Stimulated activated effector memory CD8-positive, alpha-beta T cell treated with anti-CD3 and anti-CD28 coated beads, Interleukin-12 subunit alpha, Interleukin-12 subunit beta, amount 100 ng/mL, for 72 hours (primary cell): ENCODE measurements around the gene ABL1.

Experiments
- ATAC-seq: fragments of 150-1000 bp; cut with Tn5 transposase; 2 replicates; pipeline ENCODE4 v1.10.0; 2021
- DNase-seq, 2 donors: peaks; one replicate each; pipeline ENCODE4 v3.0.0; 2021 to 2022; ENCODE audit warnings: low spot score in 2 of 2
- H3K27ac Mint-ChIP-seq: one replicate; pipeline ENCODE4 v1.8.0; 2022; ENCODE audit warnings: mild to moderate bottlenecking, mixed read lengths
- H3K36me3 Mint-ChIP-seq: one replicate; pipeline ENCODE4 v1.8.0; 2022; ENCODE audit warnings: mild to moderate bottlenecking, mixed read lengths
- H3K4me1 Mint-ChIP-seq: one replicate; pipeline ENCODE4 v1.8.0; 2022; ENCODE audit warnings: mixed read lengths
- H3K4me3 Mint-ChIP-seq: one replicate; pipeline ENCODE4 v1.8.0; 2022; ENCODE audit warnings: mild to moderate bottlenecking, mixed read lengths
- H3K9me3 Mint-ChIP-seq: one replicate; pipeline ENCODE4 v1.8.0; 2022; ENCODE audit warnings: mixed read lengths

The ABL1 gene

GRCh38 chr9:130856474-130856873 is 21.4 kb downstream of the ABL1 start:
- Mint-ChIP-seq H3K27ac (no peak overlapping the region), H3K4me3 (no peak overlapping the region), H3K9me3 (no peaks in the 10 kb centered on the region), H3K4me1 (no peaks in the 10 kb centered on the region), H3K36me3 (peaks cover 25% of the 10 kb centered on the region)
- DNase-seq (no peak), ATAC-seq (no peak)

- peaks cover 25% of the 10 kb centered on the region for H3K36me3 Mint-ChIP-seq
- no peak overlapping the region for H3K27ac Mint-ChIP-seq
- DNase-seq, result no peak
- ATAC-seq, result no peak
- H3K4me1 Mint-ChIP-seq, result peaks cover 7% of the 10 kb centered on the region
- H3K4me3 Mint-ChIP-seq, result no peak overlapping the region
- no peaks in the 10 kb centered on the region for H3K9me3 Mint-ChIP-seq
Measured at GRCh38 chr9:130857864-130858738, 23.0 kb downstream of the ABL1 start.

- Mint-ChIP-seq H3K4me1 (peaks cover 11% of the 10 kb centered on the region), H3K27ac (no peak overlapping the region), H3K4me3 (no peak overlapping the region), H3K36me3 (peaks cover 25% of the 10 kb centered on the region), H3K9me3 (no peaks in the 10 kb centered on the region)
- DNase-seq (no peak), ATAC-seq (no peak)
Measured at GRCh38 chr9:130858739-130859705, 24.0 kb downstream of the ABL1 start.

GRCh38 chr9:130860458-130861316 is 25.6 kb downstream of the ABL1 start:
- Mint-ChIP-seq H3K36me3 (peaks cover 19% of the 10 kb centered on the region), H3K9me3 (no peaks in the 10 kb centered on the region), H3K4me1 (peaks cover 11% of the 10 kb centered on the region), H3K4me3 (no peak overlapping the region), H3K27ac (no peak overlapping the region)
- ATAC-seq, result peak; percentile 36
- no peak for DNase-seq

- H3K27ac Mint-ChIP-seq, result peak overlapping the region; percentile 14
- H3K36me3 Mint-ChIP-seq, result peaks cover 13% of the 10 kb centered on the region
- no peak for DNase-seq
- H3K4me1 Mint-ChIP-seq, result peaks cover 17% of the 10 kb centered on the region
- no peaks in the 10 kb centered on the region for H3K9me3 Mint-ChIP-seq
- no peak for ATAC-seq
- no peak overlapping the region for H3K4me3 Mint-ChIP-seq
Measured at GRCh38 chr9:130861372-130862180, 26.5 kb downstream of the ABL1 start.

- Mint-ChIP-seq H3K9me3 (no peaks in the 10 kb centered on the region), H3K4me1 (peaks cover 17% of the 10 kb centered on the region), H3K4me3 (no peak overlapping the region), H3K36me3 (peaks cover 14% of the 10 kb centered on the region), H3K27ac (no peak overlapping the region)
- no peak for DNase-seq
- ATAC-seq, result no peak
Measured at GRCh38 chr9:130862217-130862616, 27.2 kb downstream of the ABL1 start.

- no peak for DNase-seq
Measured at GRCh38 chr9:130862747-130863146, 27.7 kb downstream of the ABL1 start.

GRCh38 chr9:130864541-130864940 is 29.5 kb downstream of the ABL1 start:
- ATAC-seq, result no peak
- H3K9me3 Mint-ChIP-seq, result no peaks in the 10 kb centered on the region
- no peak overlapping the region for H3K27ac Mint-ChIP-seq
- H3K4me3 Mint-ChIP-seq, result no peak overlapping the region
- DNase-seq, result no peak
- peaks cover 17% of the 10 kb centered on the region for H3K36me3 Mint-ChIP-seq
- peaks cover 17% of the 10 kb centered on the region for H3K4me1 Mint-ChIP-seq

More at GRCh38 chr9:130862747-130863146, 27.7 kb downstream of the ABL1 start:
- H3K27ac Mint-ChIP-seq, result no peak overlapping the region
- peaks cover 17% of the 10 kb centered on the region for H3K4me1 Mint-ChIP-seq
- no peaks in the 10 kb centered on the region for H3K9me3 Mint-ChIP-seq
- no peak overlapping the region for H3K4me3 Mint-ChIP-seq
- ATAC-seq, result no peak
- peaks cover 15% of the 10 kb centered on the region for H3K36me3 Mint-ChIP-seq

GRCh38 chr9:130865921-130866320 is 30.9 kb downstream of the ABL1 start:
- no peak overlapping the region for H3K27ac Mint-ChIP-seq
- no peak for DNase-seq
- ATAC-seq, result no peak
- H3K4me3 Mint-ChIP-seq, result no peak overlapping the region
- H3K4me1 Mint-ChIP-seq, result peaks cover 17% of the 10 kb centered on the region
- H3K36me3 Mint-ChIP-seq, result peaks cover 17% of the 10 kb centered on the region
- no peaks in the 10 kb centered on the region for H3K9me3 Mint-ChIP-seq

GRCh38 chr9:130866474-130866965 is 31.5 kb downstream of the ABL1 start:
- H3K36me3 Mint-ChIP-seq, result peaks cover 17% of the 10 kb centered on the region
- H3K27ac Mint-ChIP-seq, result no peak overlapping the region
- peaks cover 17% of the 10 kb centered on the region for H3K4me1 Mint-ChIP-seq
- peak; percentile 69 for ATAC-seq
- no peaks in the 10 kb centered on the region for H3K9me3 Mint-ChIP-seq
- no peak overlapping the region for H3K4me3 Mint-ChIP-seq
- peak; percentile 24 to 66 for DNase-seq

GRCh38 chr9:130867556-130867955 is 32.5 kb downstream of the ABL1 start:
- DNase-seq (no peak), ATAC-seq (no peak)
- H3K9me3 Mint-ChIP-seq, result no peaks in the 10 kb centered on the region
- peaks cover 11% of the 10 kb centered on the region for H3K4me1 Mint-ChIP-seq
- no peak overlapping the region for H3K4me3 Mint-ChIP-seq
- peaks cover 27% of the 10 kb centered on the region for H3K36me3 Mint-ChIP-seq
- no peak overlapping the region for H3K27ac Mint-ChIP-seq

- no peak overlapping the region for H3K4me3 Mint-ChIP-seq
- DNase-seq, result no peak
Measured at GRCh38 chr9:130868230-130868629, 33.2 kb downstream of the ABL1 start.

GRCh38 chr9:130869250-130869649 is 34.2 kb downstream of the ABL1 start:
- Mint-ChIP-seq H3K9me3 (no peaks in the 10 kb centered on the region), H3K36me3 (peaks cover 43% of the 10 kb centered on the region), H3K27ac (no peak overlapping the region), H3K4me1 (peaks cover 6% of the 10 kb centered on the region), H3K4me3 (no peak overlapping the region)
- ATAC-seq, result no peak
- no peak for DNase-seq

More at GRCh38 chr9:130868230-130868629, 33.2 kb downstream of the ABL1 start:
- H3K36me3 Mint-ChIP-seq, result peaks cover 33% of the 10 kb centered on the region
- ATAC-seq, result no peak
- H3K27ac Mint-ChIP-seq, result no peak overlapping the region
- H3K9me3 Mint-ChIP-seq, result no peaks in the 10 kb centered on the region
- H3K4me1 Mint-ChIP-seq, result peaks cover 8% of the 10 kb centered on the region
